Measurements from ENCODE around the gene PACRG. TPM values are rescaled to one million over a fixed set of nuclear protein-coding genes. Genes with fewer than 3 reads are reported as not detected.

Gene PACRG
- polyA plus RNA-seq, 1 donor from 2014 or later = 16.6 TPM

DNA sequence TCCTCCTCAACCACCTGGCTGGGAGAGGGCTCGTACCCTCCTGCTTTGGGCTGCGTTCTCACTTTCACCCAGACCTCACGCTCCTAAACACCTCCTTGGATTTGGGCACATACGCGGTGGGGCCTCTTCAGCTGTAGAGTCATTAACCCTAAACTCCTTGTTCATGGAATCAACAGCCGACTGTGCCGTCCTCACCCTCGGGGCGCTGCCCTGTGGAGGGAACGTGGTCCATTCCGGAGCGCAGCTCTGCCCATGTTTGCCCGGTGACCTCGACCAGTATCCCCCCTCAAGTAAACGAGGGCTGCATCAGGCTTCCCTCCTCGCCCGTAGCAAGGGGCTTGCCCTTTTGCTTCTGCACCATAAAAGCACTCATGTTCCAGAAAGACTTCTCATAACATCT, 512.8 kb downstream of the PACRG start:
- Histone ChIP-seq H3K4me3 (ENCODE audit: low read length) (no peak overlapping the region), H3K4me2 (ENCODE audit: low read length) (no peak overlapping the region), H3K36me3 (ENCODE audit: insufficient read depth, low read length) (no peaks in the 10 kb centered on the region), H3F3A (ENCODE audit: insufficient read depth, low read length, poor library complexity, severe bottlenecking) (no peaks in the 10 kb centered on the region), H3K9me2 (ENCODE audit: insufficient read depth, low read length) (no peaks in the 10 kb centered on the region), H3K79me2 (replicated peaks; ENCODE audit: insufficient read depth, low read length) (no peaks in the 10 kb centered on the region), H3K27ac (ENCODE audit: low read length) (no peak overlapping the region), H3K9ac (ENCODE audit: low read length) (no peak overlapping the region), H3K9me3 (ENCODE audit: low read length) (no peaks in the 10 kb centered on the region), H2AFZ (ENCODE audit: low read depth, low read length) (no peak overlapping the region), H4K20me1 (ENCODE audit: insufficient read depth) (no peaks in the 10 kb centered on the region), H3K27me3 (ENCODE audit: insufficient read depth, low read depth, low read length) (no peaks in the 10 kb centered on the region)
- TF ChIP-seq SMC3 (conservative IDR thresholded peaks at IDR 0.05; ENCODE audit: poor library complexity) (no peak), EP300 (conservative IDR thresholded peaks at IDR 0.05; ENCODE audit: poor library complexity, severe bottlenecking) (no peak), EZH2 (IDR thresholded peaks at IDR 0.05; ENCODE audit: borderline replicate concordance, insufficient read depth, low read length, poor library complexity, severe bottlenecking) (no peak), POLR2AphosphoS5 (IDR thresholded peaks at IDR 0.05) (no peak), MXI1 (conservative IDR thresholded peaks at IDR 0.05; ENCODE audit: poor library complexity, severe bottlenecking) (no peak), TAF1 (IDR thresholded peaks at IDR 0.05; ENCODE audit: low read depth) (no peak)

DNA sequence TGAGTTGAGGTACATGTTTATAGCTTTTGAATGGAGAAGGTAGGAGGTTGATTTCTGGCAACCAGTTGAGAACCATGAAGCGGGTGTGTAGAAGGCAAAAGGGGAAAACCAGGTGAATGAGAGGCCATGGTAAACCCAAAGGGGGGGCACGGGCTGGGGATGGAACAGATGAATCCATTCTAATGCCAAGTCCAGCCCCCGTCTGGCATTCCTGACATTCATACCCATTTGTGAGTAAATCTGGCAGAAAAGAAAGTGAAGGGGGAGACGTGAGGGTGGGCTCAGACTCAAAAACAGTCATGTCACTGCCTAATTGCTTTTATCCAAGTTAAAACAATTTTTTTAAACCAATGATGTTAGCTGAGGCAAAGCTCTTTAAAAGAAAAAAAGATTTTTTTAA, 513.9 kb downstream of the PACRG start:
- H3K9ac ChIP-seq (ENCODE audit: low read length) = no peak overlapping the region
- no peaks in the 10 kb centered on the region for H3K9me3 ChIP-seq (ENCODE audit: low read length)
- no peaks in the 10 kb centered on the region for H3K36me3 ChIP-seq (ENCODE audit: insufficient read depth, low read length)
- H3F3A ChIP-seq (ENCODE audit: insufficient read depth, low read length, poor library complexity, severe bottlenecking) = no peaks in the 10 kb centered on the region
- H3K27me3 ChIP-seq (ENCODE audit: insufficient read depth, low read depth, low read length) = no peaks in the 10 kb centered on the region
- no peaks in the 10 kb centered on the region for H3K79me2 ChIP-seq (replicated peaks; ENCODE audit: insufficient read depth, low read length)
- H2AFZ ChIP-seq (ENCODE audit: low read depth, low read length) = no peak overlapping the region
- no peak overlapping the region for H3K4me3 ChIP-seq (ENCODE audit: low read length)
- H3K27ac ChIP-seq (ENCODE audit: low read length) = no peak overlapping the region
- TF ChIP-seq TAF1 (IDR thresholded peaks at IDR 0.05; ENCODE audit: low read depth) (no peak), MXI1 (conservative IDR thresholded peaks at IDR 0.05; ENCODE audit: poor library complexity, severe bottlenecking) (no peak), RAD21 (conservative IDR thresholded peaks at IDR 0.05) (no peak), SMC3 (conservative IDR thresholded peaks at IDR 0.05; ENCODE audit: poor library complexity) (no peak), POLR2AphosphoS5 (IDR thresholded peaks at IDR 0.05) (no peak), EP300 (conservative IDR thresholded peaks at IDR 0.05; ENCODE audit: poor library complexity, severe bottlenecking) (no peak), EZH2 (IDR thresholded peaks at IDR 0.05; ENCODE audit: borderline replicate concordance, insufficient read depth, low read length, poor library complexity, severe bottlenecking) (no peak)
- TF ChIP-seq, protein P1, sequence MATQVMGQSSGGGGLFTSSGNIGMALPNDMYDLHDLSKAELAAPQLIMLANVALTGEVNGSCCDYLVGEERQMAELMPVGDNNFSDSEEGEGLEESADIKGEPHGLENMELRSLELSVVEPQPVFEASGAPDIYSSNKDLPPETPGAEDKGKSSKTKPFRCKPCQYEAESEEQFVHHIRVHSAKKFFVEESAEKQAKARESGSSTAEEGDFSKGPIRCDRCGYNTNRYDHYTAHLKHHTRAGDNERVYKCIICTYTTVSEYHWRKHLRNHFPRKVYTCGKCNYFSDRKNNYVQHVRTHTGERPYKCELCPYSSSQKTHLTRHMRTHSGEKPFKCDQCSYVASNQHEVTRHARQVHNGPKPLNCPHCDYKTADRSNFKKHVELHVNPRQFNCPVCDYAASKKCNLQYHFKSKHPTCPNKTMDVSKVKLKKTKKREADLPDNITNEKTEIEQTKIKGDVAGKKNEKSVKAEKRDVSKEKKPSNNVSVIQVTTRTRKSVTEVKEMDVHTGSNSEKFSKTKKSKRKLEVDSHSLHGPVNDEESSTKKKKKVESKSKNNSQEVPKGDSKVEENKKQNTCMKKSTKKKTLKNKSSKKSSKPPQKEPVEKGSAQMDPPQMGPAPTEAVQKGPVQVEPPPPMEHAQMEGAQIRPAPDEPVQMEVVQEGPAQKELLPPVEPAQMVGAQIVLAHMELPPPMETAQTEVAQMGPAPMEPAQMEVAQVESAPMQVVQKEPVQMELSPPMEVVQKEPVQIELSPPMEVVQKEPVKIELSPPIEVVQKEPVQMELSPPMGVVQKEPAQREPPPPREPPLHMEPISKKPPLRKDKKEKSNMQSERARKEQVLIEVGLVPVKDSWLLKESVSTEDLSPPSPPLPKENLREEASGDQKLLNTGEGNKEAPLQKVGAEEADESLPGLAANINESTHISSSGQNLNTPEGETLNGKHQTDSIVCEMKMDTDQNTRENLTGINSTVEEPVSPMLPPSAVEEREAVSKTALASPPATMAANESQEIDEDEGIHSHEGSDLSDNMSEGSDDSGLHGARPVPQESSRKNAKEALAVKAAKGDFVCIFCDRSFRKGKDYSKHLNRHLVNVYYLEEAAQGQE (IDR thresholded peaks at IDR 0.05; ENCODE audit: borderline replicate concordance) = no peak
- TF ChIP-seq, protein P2, sequence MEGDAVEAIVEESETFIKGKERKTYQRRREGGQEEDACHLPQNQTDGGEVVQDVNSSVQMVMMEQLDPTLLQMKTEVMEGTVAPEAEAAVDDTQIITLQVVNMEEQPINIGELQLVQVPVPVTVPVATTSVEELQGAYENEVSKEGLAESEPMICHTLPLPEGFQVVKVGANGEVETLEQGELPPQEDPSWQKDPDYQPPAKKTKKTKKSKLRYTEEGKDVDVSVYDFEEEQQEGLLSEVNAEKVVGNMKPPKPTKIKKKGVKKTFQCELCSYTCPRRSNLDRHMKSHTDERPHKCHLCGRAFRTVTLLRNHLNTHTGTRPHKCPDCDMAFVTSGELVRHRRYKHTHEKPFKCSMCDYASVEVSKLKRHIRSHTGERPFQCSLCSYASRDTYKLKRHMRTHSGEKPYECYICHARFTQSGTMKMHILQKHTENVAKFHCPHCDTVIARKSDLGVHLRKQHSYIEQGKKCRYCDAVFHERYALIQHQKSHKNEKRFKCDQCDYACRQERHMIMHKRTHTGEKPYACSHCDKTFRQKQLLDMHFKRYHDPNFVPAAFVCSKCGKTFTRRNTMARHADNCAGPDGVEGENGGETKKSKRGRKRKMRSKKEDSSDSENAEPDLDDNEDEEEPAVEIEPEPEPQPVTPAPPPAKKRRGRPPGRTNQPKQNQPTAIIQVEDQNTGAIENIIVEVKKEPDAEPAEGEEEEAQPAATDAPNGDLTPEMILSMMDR (IDR thresholded peaks at IDR 0.05; ENCODE audit: poor library complexity, severe bottlenecking) = no peak
- no peaks in the 10 kb centered on the region for H4K20me1 ChIP-seq (ENCODE audit: insufficient read depth)
- H3K4me2 ChIP-seq (ENCODE audit: low read length) = no peak overlapping the region
- H3K9me2 ChIP-seq (ENCODE audit: insufficient read depth, low read length) = no peaks in the 10 kb centered on the region

All from neural cell (in vitro differentiated cells).